B cell (primary cell): ENCODE results near the gene KLHL18. TPM values are rescaled to one million over a fixed set of nuclear protein-coding genes. Genes with fewer than 3 reads are reported as not detected.

Source experiments
- ATAC-seq: fragments of 200-7000 bp; cut with Tn5 transposase; one replicate; pipeline ENCODE4 v1.10.0; 2021; ENCODE audit warnings: low read depth, mild to moderate bottlenecking, moderate number of reproducible peaks, moderate library complexity
- CTCF ChIA-PET: fragments of 350-600 bp; sonication (Branson Sonifier 250); formaldehyde crosslinking; loops from one replicate; lab custom pipeline; 2021; ENCODE audit warnings: antibody characterized with exemption, inconsistent platforms; lab: Charles Lee
- POLR2A ChIA-PET: fragments of 350-600 bp; sonication (Branson Sonifier 250); formaldehyde crosslinking; loops from one replicate; lab custom pipeline; 2021; ENCODE audit warnings: antibody characterized with exemption; lab: Charles Lee
- DNase-seq: peaks from one replicate; pipeline ENCODE4 v3.0.0; 2013
- H2AFZ ChIP-seq: 2 replicates; pipeline ENCODE4 v1.6.1; 2012; ENCODE audit warnings: mild to moderate bottlenecking, low read depth, low read length; ENCODE audit not compliant: insufficient read depth, poor library complexity, severe bottlenecking
- H3K27ac ChIP-seq, 2 donors: 1 replicate in 1 of 2; 2 replicates in 1 of 2; pipeline ENCODE4 v1.5.1; 2012 to 2013; ENCODE audit warnings: low read length in 2 of 2, mild to moderate bottlenecking in 2 of 2, moderate library complexity in 1 of 2
- H3K27me3 ChIP-seq, 4 experiments: fragments of 200-600 bp in 1 of 4; sonication (generic) in 1 of 4; replicated peaks in 1 of 4; 1 replicate in 2 of 4; 2 replicates in 2 of 4; pipeline versions ENCODE4 v1.6.1 to v1.7.0; 2013 to 2016; ENCODE audit warnings: low read length in 3 of 4, mild to moderate bottlenecking in 2 of 4, mixed read lengths in 1 of 4, moderate library complexity in 1 of 4; ENCODE audit not compliant: insufficient read depth in 4 of 4, control insufficient read depth in 3 of 4; ENCODE audit errors: control extremely low read depth in 1 of 4
- H3K36me3 ChIP-seq, 2 experiments: replicated peaks in 1 of 2; 1 replicate in 1 of 2; 2 replicates in 1 of 2; pipeline versions ENCODE4 v1.6.1 to v1.7.1; 2013; ENCODE audit warnings: low read length in 1 of 2; ENCODE audit not compliant: insufficient read depth in 2 of 2, control insufficient read depth in 1 of 2; ENCODE audit errors: control extremely low read depth in 1 of 2, extremely low read depth in 1 of 2
- H3K4me1 ChIP-seq, 2 donors: fragments of 200-600 bp in 1 of 2; sonication (generic) in 1 of 2; 1 replicate in 1 of 2; 2 replicates in 1 of 2; pipeline versions ENCODE4 v1.5.1 to v1.6.1; 2013 to 2017; ENCODE audit warnings: low read length in 2 of 2; ENCODE audit not compliant: control insufficient read depth in 2 of 2, insufficient read depth in 2 of 2
- H3K4me2 ChIP-seq: replicated peaks from 2 replicates; pipeline ENCODE3; 2012; ENCODE audit warnings: mild to moderate bottlenecking, low read depth, low read length; ENCODE audit not compliant: poor library complexity, severe bottlenecking
- H3K4me3 ChIP-seq, 5 experiments: fragments of 200-600 bp in 1 of 5; sonication (generic) in 1 of 5; 1 replicate in 3 of 5; 2 replicates in 2 of 5; pipeline versions ENCODE4 v1.5.1 to v1.7.0; 2011 to 2016; ENCODE audit warnings: low read length in 4 of 5, mild to moderate bottlenecking in 4 of 5, low read depth in 2 of 5, control low read depth in 1 of 5, moderate library complexity in 1 of 5; ENCODE audit not compliant: insufficient read depth in 1 of 5; ENCODE audit errors: control extremely low read depth in 1 of 5, extremely low read depth in 1 of 5
- H3K79me2 ChIP-seq: fragments of 200-600 bp; sonication (generic); one replicate; pipeline ENCODE4 v1.6.0; 2016; ENCODE audit warnings: low read length; ENCODE audit not compliant: control insufficient read depth, insufficient read depth
- H3K9ac ChIP-seq: fragments of 200-600 bp; sonication (generic); 2 replicates; pipeline ENCODE4 v1.6.1; 2017; ENCODE audit warnings: mild to moderate bottlenecking, low read length, moderate library complexity
- H3K9me3 ChIP-seq, 3 donors: one replicate each; pipeline versions ENCODE4 v1.6.1 to v1.7.1; 2013; ENCODE audit warnings: low read length in 2 of 3; ENCODE audit not compliant: control insufficient read depth in 2 of 3, insufficient read depth in 1 of 3; ENCODE audit errors: control extremely low read depth in 1 of 3
- H4K20me1 ChIP-seq: 2 replicates; pipeline ENCODE4 v1.6.0; 2012; ENCODE audit warnings: mild to moderate bottlenecking, low read length; ENCODE audit not compliant: insufficient read depth, control insufficient read depth, poor library complexity, severe bottlenecking
- H3K27ac Mint-ChIP-seq: one replicate; pipeline ENCODE4 v1.8.0; 2021; ENCODE audit warnings: mixed read lengths
- H3K27me3 Mint-ChIP-seq: one replicate; pipeline ENCODE4 v1.8.0; 2021; ENCODE audit warnings: mixed read lengths
- H3K4me1 Mint-ChIP-seq: one replicate; pipeline ENCODE4 v1.8.0; 2021; ENCODE audit warnings: mixed read lengths
- H3K4me3 Mint-ChIP-seq: one replicate; pipeline ENCODE4 v1.8.0; 2021; ENCODE audit warnings: mixed read lengths
- H3K9me3 Mint-ChIP-seq: one replicate; pipeline ENCODE4 v1.8.0; 2022; ENCODE audit warnings: mixed read lengths; ENCODE audit not compliant: insufficient read depth
- EZH2 ChIP-seq: IDR thresholded peaks from 2 replicates; pipeline ENCODE4 v1.6.1; 2012; ENCODE audit warnings: borderline replicate concordance, low read depth, mild to moderate bottlenecking, moderate library complexity, low read length; ENCODE audit not compliant: insufficient read depth, poor library complexity, severe bottlenecking
- WGBS: methylation state at CpG from one replicate; pipeline ENCODE4 v1.1.5; 2013; ENCODE audit warnings: missing lambda C conversion rate; ENCODE audit not compliant: insufficient coverage; 5-methylcytosine and 5-hydroxymethylcytosine counted together
- intact Hi-C: fragments of 100-400 bp; cut with micrococcal nuclease; formaldehyde crosslinking; loops from one replicate; pipeline ENCODE4 v1.10.0; 2022
- polyA plus RNA-seq: library from polyadenylated mRNA; depleted of rRNA; stranded (reverse); fragments of >200 nt; gene quantifications from 2 replicates; pipeline ENCODE4 v1.2.3, GENCODE V29; 2012
- total RNA-seq, 2 donors: library from RNA; stranded (reverse); fragments of 120-200 nt in 1 of 2; gene quantifications; 1 replicate in 1 of 2; 2 replicates in 1 of 2; pipeline versions ENCODE4 v1.2.3 to v1.2.4, GENCODE V29; 2013 to 2022
- TF ChIP-seq, protein P1 (sequence below): fragments of 200-600 bp; IDR thresholded peaks from one replicate; pipeline ENCODE4 v1.8.0; 2022; ENCODE audit warnings: antibody characterized with exemption, mild to moderate bottlenecking

The KLHL18 gene
- total and polyA plus RNA-seq, 2 donors (not counting 1 experiment from before 2014, with no cell fraction given), result 30.9 to 50.8 TPM

GRCh38 chr3:47259114-47259513, 23.6 kb upstream of the KLHL18 start:
- intact Hi-C loops, result no loop called here
- ATAC-seq (no peak), DNase-seq (no peak)
- no peaks in the 10 kb centered on the region for H4K20me1 ChIP-seq
- no peaks in the 10 kb centered on the region for H3K79me2 ChIP-seq
- no peak overlapping the region for H2AFZ ChIP-seq
- H3K4me1 Mint-ChIP-seq, result no peaks in the 10 kb centered on the region
- H3K4me3 Mint-ChIP-seq, result no peak overlapping the region
- ChIA-PET CTCF (no interaction called here), POLR2A (no interaction called here)
- no peak overlapping the region for H3K4me2 ChIP-seq
- no peak overlapping the region for H3K27ac ChIP-seq
- no peaks in the 10 kb centered on the region for H3K9me3 ChIP-seq
- WGBS, result 94% methylated on average over 2 of the region's 3 CpGs
- H3K27ac Mint-ChIP-seq, result no peak overlapping the region
- no peaks in the 10 kb centered on the region for H3K27me3 Mint-ChIP-seq
- no peaks in the 10 kb centered on the region for H3K9me3 Mint-ChIP-seq
- no peaks in the 10 kb centered on the region for H3K36me3 ChIP-seq
- no peak overlapping the region for H3K4me3 ChIP-seq
- H3K9ac ChIP-seq, result no peak overlapping the region
- H3K4me1 ChIP-seq, result no peaks in the 10 kb centered on the region
- no peaks in the 10 kb centered on the region for H3K27me3 ChIP-seq
- TF ChIP-seq, protein P1, sequence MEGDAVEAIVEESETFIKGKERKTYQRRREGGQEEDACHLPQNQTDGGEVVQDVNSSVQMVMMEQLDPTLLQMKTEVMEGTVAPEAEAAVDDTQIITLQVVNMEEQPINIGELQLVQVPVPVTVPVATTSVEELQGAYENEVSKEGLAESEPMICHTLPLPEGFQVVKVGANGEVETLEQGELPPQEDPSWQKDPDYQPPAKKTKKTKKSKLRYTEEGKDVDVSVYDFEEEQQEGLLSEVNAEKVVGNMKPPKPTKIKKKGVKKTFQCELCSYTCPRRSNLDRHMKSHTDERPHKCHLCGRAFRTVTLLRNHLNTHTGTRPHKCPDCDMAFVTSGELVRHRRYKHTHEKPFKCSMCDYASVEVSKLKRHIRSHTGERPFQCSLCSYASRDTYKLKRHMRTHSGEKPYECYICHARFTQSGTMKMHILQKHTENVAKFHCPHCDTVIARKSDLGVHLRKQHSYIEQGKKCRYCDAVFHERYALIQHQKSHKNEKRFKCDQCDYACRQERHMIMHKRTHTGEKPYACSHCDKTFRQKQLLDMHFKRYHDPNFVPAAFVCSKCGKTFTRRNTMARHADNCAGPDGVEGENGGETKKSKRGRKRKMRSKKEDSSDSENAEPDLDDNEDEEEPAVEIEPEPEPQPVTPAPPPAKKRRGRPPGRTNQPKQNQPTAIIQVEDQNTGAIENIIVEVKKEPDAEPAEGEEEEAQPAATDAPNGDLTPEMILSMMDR, result no peak
- TF ChIP-seq EZH2, result no peak

GRCh38 chr3:47260605-47261004, 22.1 kb upstream of the KLHL18 start:
- Histone ChIP-seq H3K4me2 (no peak overlapping the region), H3K79me2 (no peaks in the 10 kb centered on the region), H2AFZ (no peak overlapping the region), H3K4me3 (no peak overlapping the region), H4K20me1 (no peaks in the 10 kb centered on the region), H3K27me3 (no peaks in the 10 kb centered on the region), H3K9ac (no peak overlapping the region), H3K36me3 (no peaks in the 10 kb centered on the region), H3K27ac (no peak overlapping the region), H3K4me1 (no peaks in the 10 kb centered on the region), H3K9me3 (no peaks in the 10 kb centered on the region)
- Mint-ChIP-seq H3K27ac (no peak overlapping the region), H3K9me3 (no peaks in the 10 kb centered on the region), H3K4me1 (no peaks in the 10 kb centered on the region), H3K27me3 (no peaks in the 10 kb centered on the region), H3K4me3 (no peak overlapping the region)
- ChIA-PET CTCF (no interaction called here), POLR2A (no interaction called here)
- WGBS, result 89% methylated on average over 4 of the region's 4 CpGs
- DNase-seq (no peak), ATAC-seq (no peak)
- TF ChIP-seq EZH2, result no peak
- TF ChIP-seq, protein P1, result no peak
- intact Hi-C loops, result no loop called here
